Measurements from ENCODE around the gene CDH15. TPM values are rescaled to one million over a fixed set of nuclear protein-coding genes. Genes with fewer than 3 reads are reported as not detected.

Gene CDH15
- polyA plus RNA-seq, 1 donor, result 340 TPM

DNA sequence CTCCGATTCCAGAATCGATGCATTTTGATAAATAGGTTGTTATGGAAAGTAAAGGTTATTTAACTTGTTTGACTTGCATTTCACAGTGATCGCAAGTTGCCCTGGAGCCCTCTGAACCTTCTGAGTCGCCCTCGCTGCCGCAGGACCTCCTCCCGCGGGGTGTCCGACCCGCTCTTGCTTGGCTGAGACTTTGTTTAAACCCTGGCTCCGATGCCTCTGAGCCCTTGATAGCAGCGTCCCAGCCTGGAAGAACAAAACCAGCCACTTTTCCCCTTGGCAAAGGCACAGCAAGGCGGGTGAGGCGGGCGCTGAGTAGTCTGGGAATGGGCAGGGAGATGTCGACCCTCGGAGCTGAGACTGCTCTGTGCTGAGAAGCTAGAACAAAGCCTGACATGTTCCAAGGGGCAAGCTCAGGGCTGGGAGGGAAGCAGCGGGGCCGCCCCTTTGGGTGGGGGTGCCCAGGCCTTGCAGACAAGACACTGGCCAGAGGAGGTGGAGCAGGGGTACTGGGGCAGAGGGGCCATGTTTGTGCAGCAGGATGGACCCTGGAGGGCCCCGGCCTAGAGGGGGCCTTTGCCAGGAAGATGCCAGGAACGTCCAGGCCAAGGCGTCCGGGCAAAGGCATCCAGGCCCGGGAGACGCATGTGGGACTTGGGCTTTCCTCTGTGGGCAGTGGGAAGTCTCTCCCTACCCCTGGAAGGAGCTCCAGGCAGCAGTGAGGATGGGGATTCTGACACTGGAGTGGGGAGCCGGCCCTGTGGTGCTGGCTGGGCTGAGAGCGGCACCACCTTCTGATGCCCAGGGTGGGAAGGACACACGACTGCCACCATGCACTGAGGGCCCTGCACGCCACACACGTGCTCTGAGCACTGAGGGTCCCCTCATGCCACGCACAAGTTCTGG, 30.3 kb upstream of the CDH15 start:
- no peak for DNase-seq

DNA sequence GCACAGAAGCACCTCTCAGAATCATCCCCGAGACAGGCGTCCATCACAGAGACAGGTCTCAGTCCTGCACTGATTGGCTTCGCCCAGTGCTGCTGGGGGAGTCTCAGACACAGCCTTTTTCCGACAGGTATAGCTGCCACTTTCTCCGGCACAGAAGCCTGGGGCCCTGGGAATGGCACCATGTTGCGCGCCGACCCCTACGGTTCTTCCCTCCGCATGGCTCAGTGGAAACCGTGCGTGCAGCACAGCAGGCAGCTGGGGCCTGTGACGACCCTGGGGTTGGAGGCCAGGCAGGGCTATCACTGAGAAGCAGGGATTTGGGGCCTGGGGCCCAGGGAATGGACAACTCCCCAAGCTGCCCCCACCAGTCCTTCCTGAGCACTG, 29.7 kb upstream of the CDH15 start:
- DNase-seq, result no peak

DNA sequence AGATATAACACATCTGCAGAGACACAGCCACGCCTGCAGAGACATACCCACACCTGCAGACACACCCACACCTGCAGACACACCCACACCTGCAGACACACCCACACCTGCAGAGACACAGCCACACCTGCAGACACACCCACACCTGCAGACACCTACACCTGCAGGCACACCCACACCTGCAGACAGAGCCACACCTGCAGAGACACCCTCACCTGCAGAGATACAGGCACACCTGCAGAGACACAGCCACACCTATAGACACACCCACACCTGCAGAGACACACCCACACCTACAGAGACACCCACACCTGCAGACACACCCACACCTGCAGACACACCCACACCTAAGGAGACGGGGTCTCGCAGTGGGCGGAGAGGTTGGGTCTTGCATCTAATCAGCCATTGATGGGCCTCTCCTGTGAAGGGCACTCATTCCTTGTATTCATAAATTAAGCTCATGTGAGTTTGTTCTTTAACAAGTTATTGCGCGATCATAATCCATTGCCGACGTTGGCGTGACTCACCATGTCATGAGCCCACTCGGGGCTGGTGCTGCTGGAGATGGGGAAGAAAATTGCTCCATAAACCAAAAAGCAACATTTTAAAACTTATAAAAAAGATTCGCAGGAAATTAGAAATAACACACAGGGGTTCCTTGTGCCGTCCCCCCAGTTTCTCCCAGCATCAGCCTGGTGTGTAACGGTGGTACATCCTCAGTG, 28.9 kb upstream of the CDH15 start:
- no peak for DNase-seq

DNA sequence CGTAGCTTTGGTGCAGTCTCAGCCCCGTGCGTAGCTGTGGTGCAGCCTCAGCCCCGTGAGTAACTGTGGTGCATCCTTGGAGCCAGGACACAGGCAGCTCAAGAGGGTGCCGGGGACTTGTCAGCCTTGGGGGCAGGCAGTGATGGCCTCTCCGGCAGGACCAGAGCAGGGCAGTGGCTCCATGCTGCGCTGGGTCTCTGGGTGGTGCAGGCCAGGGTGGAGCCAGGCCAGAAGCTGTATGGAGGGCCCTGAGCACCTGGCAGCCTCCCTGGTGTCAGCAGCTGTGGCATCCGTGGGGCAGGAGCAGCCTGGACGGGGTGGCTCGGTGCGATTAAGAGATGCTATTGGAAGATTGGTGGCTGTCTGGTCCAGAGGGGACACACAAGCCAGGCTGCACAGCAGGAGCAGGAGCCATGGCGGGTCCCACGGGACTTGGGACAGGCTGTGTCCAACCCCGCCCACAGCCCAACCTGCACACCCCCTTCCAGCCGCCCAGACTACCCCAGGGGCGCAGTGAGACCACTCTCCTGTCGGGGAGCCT, 28.3 kb upstream of the CDH15 start:
- no peak for DNase-seq

DNA sequence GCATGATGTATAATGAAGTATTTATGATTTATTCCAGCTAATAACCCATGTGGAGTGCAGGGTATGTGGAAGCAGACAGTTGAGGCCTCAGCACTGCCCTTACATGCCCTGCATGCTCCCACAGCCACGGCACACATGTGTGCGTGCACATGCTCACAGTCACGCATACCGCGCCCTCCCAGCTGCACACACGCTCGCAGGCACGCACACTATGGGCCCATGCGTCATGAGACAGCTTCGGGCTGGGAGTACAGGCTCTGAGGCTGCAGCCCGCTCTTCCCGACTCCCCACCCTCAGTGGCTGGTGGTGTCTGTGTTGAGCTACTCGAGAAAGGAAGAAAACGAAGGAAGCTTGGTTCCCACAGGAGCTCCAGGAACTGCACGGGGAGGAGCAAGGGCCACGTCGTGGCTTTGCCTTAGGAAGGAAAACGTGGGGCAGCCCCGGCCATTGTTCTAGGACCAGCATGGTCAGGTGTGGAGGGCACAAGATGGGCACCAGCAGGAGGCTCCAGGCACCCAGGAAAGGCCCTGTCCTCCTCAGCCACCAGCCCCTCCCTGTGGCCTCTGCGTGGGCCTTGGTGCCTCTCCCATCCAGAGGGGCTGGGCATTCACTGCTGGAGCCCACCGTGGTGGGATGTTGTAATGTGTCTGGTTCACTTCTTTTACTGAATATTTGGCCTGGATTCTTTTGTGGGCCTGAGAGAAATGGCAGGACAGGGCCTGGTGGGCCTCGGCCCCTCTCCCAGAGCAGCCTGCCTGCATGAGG, 27.5 kb upstream of the CDH15 start:
- DNase-seq, result no peak

DNA sequence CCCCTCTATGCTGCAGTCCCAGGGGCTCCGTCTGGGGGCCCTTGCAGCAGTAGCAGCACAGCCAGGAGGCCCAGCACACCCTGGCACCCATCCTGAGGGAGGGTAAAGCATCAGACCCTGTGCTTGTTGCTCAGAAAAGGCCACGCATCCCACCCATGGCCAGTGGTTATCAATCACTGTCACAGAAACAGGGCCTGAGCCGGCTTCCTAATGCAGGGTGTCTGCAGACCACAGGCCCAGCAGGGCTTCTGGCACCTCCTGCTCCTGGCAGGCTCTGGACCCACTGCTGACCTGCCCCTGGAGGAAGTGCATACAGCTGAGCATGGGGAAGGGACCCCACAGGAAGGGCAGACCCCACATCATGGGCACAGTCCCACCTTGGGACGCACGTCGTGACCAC, 26.9 kb upstream of the CDH15 start:
- no peak for DNase-seq

DNA sequence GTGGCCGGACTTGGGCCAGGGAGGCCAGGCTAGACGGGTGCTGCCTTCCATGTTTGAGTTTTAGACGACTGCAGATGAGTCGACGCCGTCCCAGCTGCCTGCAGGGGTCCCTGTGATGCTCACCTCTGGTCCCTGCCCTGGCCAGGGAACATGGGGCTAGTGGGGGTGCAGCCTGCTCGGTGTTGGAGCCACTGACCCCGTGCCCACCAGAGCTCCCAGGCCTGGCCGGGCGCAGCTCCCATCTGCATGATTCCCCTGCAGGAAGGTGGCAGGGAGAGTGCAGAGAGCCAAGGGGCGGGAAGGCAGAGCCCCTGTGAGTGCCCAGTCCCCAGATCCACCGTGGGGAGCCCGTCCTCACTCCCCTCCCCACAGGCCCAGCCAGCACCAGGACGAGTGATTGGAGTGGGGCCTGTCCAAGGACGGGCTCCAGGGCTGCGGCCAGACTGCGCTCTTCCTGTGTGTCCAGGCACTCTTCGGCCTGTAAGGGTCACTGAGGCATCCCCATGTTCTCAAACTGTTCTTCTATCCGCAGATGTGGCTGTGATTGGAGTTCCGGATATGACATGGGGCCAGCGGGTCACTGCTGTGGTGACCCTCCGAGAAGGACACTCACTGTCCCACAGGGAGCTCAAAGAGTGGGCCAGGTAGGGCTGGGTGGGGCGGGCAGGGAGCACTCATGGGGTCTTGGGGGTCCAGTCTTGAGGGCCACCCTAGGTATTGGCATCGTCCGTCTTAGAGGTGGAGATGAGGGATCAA, 26.0 kb upstream of the CDH15 start:
- DNase-seq, result no peak

DNA sequence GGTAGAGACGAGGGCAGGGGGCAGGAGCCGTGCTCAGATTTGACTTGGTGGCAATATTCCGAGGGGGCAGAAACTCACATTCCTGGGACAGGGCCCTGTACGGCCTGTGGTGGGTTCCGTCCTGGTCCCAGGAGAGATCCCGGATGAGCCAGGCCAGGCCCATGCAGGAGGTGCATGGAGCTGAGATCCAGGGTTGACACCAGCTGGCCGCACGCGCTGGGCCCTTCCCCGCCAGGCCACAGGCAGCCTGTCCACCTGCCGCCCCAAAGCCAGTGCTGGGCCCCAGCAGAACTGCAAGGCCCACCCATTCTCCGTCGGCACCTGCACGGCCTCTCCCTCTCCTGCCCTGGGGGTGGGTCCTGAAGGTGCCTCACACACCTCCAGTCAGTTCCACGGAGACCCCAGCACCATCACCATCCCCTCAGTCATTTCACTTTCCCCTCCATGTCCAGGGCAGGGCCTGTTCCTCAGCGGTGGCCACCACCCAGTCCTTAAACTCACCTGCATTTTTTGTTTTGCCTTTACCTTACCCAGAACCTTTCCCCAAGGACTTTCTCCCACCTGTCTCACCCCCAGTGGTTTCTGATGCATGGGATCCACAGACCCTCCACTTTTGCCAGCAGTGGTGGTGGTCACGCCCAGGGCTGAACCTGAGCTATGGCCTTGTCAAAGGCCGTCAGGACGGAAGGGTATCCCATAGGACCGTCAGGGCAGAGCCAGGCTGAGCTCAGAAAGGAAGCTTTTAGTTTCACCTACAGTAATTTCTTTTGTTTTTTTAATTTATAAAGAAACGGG, 25.1 kb upstream of the CDH15 start:
- DNase-seq, result no peak

DNA sequence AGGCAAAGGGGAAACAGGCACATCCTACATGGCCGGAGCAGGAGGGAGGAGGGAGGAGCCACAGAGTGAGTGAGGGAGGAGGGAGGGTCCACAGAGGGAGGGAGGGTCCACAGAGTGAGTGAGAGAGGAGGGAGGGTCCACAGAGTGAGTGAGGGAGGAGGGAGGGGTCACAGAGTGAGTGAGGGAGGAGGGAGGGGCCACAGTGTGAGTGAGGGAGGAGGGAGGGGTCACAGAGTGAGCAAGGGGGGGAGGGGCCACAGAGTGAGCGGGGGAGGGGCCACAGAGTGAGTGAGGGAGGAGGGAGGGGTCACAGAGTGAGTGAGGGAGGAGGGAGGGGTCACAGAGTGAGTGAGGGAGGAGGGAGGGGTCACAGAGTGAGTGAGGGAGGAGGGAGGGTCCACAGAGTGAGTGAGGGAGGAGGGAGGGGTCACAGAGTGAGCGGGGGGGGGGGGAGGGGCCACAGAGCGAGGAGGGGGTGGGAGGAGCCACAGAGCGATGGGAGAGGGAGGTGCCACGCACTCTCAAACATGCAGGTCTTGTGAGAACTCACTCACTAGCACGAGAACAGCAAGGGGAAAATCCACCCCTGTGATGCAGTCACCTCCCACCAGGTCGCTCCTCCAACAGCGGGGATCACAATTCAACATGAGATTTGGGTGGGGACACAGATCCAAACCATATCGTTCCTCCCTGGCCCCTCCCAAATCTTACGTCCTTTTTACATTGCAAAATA, 24.3 kb upstream of the CDH15 start:
- no peak for DNase-seq

DNA sequence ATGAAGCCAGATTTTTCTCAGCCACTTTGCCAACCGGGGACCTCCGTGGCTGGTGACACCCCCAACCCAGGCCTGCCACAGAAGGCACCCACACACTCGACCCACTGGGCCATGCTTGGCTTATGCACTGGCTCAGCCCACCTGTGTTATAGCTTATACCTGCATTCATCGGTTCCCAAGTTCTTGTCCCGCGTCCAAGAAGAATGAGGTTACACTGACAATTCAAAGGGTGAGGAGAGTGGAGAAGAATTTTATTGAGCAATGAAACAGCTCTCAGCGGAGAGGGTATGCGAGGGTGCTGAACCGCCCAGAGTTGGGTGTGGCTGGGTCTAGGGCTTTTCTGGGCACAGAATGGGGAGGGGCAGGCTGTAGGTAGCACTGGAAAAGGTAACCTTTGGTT, 22.2 kb upstream of the CDH15 start:
- DNase-seq, result no peak

DNA sequence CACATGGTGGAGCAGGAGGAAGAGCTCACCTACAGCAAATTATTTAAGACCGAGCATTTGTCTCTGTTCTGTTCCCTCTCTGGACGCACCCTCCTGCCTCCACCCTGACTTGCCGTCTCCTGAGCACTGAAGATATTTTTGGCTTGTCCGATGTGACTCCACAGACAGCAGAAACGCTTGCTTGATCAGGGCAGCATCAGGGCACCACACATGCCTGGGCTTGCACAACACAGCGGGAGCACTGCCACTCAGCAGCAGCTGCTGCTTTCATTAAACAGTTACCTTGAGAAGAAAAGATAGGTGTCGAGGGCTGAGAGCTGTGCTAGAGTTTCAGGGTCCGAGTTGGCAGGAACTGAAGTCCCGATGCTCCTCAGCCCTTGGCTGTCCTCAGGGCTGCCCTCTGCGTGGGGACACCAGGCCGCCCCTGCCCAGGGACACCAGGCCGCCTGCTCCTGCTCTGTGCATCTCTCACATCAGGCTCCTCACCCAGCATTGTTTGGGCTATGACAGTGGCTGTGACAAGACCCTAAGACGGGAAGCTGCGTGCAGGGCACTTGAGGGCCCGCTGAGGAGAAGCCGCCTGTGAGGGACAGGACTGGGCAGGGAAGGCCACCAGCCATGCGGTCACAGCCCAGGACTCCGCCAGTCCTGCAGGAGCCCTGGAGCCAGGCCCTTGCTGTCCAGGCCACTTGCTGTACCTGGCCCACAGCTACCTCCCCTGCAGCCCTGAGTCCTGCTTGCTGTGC, 21.3 kb upstream of the CDH15 start:
- no peak for DNase-seq

DNA sequence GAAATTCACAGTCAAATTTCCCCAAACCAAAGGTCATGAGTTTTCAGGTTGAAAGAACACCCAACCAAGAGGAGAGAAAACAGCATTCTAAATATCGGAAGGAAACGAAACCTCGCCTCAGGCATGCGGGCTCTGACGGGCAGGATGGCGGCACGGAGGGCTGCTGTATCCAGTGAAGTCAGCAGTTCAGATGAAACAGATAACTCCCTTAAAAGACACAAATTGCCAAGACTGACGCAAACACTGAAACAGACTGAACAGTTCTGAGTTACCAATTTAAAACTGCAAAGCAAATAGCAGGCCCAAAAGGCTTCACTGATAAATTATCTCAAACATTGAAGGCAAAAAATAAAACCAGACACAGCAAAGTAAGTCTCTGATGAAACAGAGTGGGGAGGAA, 20.6 kb upstream of the CDH15 start:
- no peak for DNase-seq

DNA sequence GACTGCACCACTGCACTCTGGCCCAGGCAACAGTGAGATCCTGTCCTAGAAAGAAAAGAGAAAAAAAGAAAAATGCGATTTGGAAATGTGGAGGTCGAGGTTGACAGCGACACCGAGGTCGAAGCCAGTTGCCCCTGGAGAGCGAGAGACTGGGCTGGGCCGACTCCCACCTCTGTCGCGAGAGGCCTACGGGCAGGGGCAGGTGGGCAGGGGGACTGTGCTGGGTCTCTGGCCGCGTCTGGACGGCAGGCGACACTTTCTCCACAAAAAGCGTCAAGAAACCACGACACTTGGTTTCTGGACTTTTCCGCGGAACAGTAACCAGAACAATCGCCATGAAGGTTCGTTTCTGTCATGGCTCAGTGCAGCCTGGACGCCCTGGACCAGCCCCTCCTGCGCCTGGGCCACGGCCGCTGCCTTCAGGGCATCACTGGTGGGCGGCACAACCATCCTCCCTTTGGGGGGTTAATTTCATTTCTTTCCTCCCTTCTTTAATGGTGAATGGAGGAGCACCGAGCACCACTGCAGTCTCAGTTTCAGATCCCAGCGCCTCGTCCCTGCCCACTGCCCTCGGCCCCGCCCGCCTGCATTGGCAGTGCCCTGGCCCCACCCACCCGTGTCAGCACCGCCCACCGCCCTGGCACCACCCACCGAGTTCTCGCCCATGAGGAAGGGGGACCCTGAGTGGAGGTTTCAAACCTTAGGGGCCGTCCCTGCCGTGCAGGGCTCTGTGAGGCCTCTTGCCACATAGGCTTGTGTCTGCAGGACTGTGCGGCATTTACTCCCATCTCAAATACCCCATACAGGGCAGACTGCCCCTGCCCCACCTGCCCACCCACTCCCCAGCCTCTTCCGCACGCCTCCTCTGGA, 18.5 kb upstream of the CDH15 start:
- DNase-seq, result no peak

DNA sequence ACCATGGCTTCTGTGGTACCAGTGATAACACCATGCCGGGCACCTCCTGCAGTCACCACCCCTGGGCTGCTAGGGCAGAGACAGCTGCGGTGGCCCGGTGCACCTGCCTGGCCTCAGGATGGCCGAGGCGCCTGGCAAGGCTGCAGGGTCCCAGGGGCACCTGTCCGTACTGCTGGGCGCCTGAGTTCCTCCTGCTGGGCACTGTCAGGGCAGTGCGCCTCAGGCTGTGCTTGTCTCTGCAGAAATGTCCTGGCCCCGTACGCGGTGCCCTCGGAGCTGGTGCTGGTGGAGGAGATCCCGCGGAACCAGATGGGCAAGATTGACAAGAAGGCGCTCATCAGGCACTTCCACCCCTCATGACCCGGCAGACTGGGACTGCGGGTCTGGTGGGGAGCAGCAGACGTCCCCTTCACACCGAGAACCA, 17.7 kb upstream of the CDH15 start:
- DNase-seq, result no peak

DNA sequence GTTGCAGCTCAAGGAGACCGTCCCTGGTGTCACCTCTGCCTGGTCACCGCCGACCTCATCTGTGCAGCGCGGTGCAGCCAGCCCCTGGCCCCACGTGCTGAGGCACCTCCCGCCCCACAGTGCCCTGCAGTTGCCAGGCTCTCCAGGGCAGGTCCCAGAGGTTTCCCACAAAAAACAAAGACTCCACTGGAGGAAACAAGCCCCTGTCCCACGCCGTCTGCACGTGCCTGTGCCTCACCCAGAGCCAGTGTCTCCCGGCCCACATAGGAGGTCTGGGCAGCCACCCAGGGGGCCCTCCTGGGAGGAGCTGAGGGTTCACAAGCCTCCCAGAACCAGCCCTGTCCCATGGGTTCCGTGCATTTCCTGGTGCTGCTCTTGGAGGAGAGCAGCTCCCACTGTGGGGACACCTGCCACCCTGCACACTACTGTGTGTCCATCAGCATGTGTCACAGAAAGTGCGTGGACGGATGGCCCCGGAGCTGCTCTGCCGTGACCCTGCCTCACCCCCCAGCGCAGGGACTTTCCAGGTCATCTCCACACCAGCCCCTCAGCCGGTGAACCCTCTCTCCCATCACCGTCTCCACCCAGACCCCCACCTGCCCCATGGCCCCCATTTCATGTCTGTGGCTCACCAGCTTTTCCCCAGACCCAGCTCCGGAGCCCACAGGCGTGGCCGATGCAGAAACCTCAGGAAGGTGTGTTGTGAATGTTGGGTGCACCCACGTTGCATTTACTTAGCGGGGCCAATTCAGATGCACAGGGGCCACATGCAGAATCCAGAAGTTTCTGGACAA, 17.0 kb upstream of the CDH15 start:
- DNase-seq, result no peak

DNA sequence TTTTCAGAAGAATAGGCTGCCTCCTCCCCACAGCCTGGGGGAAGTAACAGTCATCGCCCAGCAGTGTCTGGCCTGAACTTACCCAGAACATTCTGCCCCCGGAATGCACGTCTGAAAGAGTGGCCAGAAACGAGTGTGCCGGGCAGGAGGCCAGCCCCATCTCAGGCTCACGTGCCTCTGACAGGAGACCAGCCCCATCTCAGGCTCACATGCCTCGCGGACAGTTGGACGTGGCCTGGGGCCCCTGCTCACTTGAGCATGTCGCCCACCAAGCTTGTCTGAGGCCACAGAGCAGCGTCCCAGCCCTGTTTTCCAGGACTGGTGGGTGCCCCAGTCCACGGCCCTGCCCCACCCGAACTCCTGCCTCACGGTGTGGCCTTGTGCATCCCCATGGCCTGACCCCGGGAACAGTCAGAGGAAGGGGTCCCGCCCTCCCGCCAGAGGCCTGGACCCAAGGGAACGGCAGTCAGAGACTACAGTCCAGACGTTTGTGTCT, 16.3 kb upstream of the CDH15 start:
- peak; percentile 59 for DNase-seq

DNA sequence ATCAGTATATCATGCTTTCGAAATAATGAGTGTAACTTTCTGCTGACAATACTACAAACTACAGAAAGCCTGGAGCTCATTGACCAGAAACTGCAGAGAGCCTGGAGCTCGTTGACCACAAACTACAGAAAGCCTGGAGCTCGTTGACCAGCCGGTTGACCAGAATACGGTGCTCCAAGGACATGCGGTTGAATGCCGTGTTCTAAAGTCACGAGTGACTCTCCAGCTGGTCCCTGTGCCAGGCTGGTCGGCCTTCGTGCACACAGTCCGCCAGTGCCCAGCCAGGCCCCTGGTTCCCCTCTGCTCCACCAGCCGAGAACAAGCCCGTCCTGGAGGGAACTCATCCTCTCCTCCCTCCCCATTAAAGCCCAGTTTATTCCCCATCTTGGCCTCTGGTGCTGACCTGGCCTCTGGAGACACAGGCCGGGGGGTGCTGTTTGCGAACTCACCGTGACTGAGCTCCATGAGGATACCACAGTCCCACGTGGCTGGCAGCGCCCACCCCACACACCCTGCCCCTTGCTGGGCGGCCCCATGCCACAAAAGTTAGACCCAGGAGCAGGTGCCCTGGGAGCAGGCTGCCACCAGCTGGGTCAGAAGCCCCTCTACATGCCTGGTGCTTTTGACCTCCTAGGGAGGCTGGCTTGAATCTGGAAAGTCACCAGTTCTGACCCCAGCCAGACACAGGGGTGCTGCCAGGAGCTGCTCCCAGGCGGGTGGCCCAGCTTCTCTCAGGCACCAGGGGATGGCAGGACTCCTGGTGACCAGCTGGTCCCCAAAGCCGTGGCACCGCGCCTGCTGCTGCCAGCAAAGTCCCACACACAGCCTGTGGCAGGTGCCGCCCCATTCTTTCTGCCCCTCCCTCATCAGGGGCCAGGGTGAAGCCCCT, 15.5 kb upstream of the CDH15 start:
- DNase-seq, result no peak

Data from hindlimb muscle (tissue), 1 donor.